SK-N-SH treated with all-trans-retinoic acid at 6 μM for 48 hours (cell line): ENCODE measurements around the gene ZCWPW2.

ENCODE experiments used
- ATAC-seq: fragments of 200-7000 bp; cut with Tn5 transposase; 3 replicates; pipeline ENCODE4 v1.9.1; 2020; ENCODE audit warnings: mild to moderate bottlenecking, moderate library complexity
- ARNTL ChIP-seq: fragments of 450-650 bp; formaldehyde crosslinking; IDR thresholded peaks from 2 replicates; pipeline ENCODE4 v1.5.0; 2020; ENCODE audit warnings: low read depth, mild to moderate bottlenecking, moderate library complexity, borderline replicate concordance
- BACH2 ChIP-seq: fragments of 250-450 bp; sonication (Bioruptor Pico); IDR thresholded peaks from 2 replicates; pipeline ENCODE4 v1.9.0; 2021; ENCODE audit warnings: mild to moderate bottlenecking, borderline replicate concordance
- CSDC2 ChIP-seq: fragments of 250-450 bp; sonication (Bioruptor Pico); IDR thresholded peaks from 2 replicates; pipeline ENCODE4 v1.5.0; 2020; ENCODE audit warnings: mild to moderate bottlenecking, moderate library complexity
- ESRRG ChIP-seq: fragments of 250-450 bp; sonication (Bioruptor Pico); IDR thresholded peaks from 2 replicates; pipeline ENCODE4 v1.6.1; 2021; ENCODE audit warnings: mild to moderate bottlenecking
- GLIS3 ChIP-seq: fragments of 250-450 bp; sonication (Bioruptor Pico); IDR thresholded peaks from 2 replicates; pipeline ENCODE4 v1.5.0; 2020; ENCODE audit warnings: mild to moderate bottlenecking, moderate library complexity
- ISL1 ChIP-seq: fragments of 250-450 bp; sonication (Bioruptor Pico); IDR thresholded peaks from 2 replicates; pipeline ENCODE4 v2.1.2; 2022; ENCODE audit warnings: mild to moderate bottlenecking, moderate library complexity
- PPARA ChIP-seq: fragments of 250-450 bp; sonication (Bioruptor Pico); IDR thresholded peaks from 2 replicates; pipeline ENCODE4 v1.5.0; 2020; ENCODE audit warnings: mild to moderate bottlenecking, borderline replicate concordance
- RARB ChIP-seq: fragments of 250-450 bp; sonication (Bioruptor Pico); IDR thresholded peaks from 2 replicates; pipeline ENCODE4 v1.8.0; 2021; ENCODE audit warnings: mild to moderate bottlenecking, moderate library complexity
- SNAI2 ChIP-seq: fragments of 250-450 bp; sonication (Bioruptor Pico); IDR thresholded peaks from 2 replicates; pipeline ENCODE4 v1.5.0; 2020; ENCODE audit warnings: mild to moderate bottlenecking, moderate library complexity
- TCF4 ChIP-seq: fragments of 250-450 bp; sonication (Bioruptor Pico); IDR thresholded peaks from 2 replicates; pipeline ENCODE4 v1.8.0; 2021; ENCODE audit warnings: mild to moderate bottlenecking, moderate library complexity, borderline replicate concordance
- TOX ChIP-seq: fragments of 250-450 bp; sonication (Bioruptor Pico); IDR thresholded peaks from 2 replicates; pipeline ENCODE4 v1.8.0; 2021; ENCODE audit warnings: mild to moderate bottlenecking, moderate library complexity, borderline replicate concordance
- ZC3H10 ChIP-seq: fragments of 250-450 bp; sonication (Bioruptor Pico); IDR thresholded peaks from 2 replicates; pipeline ENCODE4 v1.5.1; 2021; ENCODE audit warnings: mild to moderate bottlenecking, moderate library complexity
- ZFP3 ChIP-seq: fragments of 250-450 bp; sonication (Bioruptor Pico); IDR thresholded peaks from 2 replicates; pipeline ENCODE4 v1.5.0; 2020; ENCODE audit warnings: mild to moderate bottlenecking, moderate library complexity
- ZFP30 ChIP-seq: fragments of 450-650 bp; formaldehyde crosslinking; IDR thresholded peaks from 2 replicates; pipeline ENCODE4 v1.5.0; 2022; ENCODE audit warnings: mild to moderate bottlenecking, moderate library complexity
- ZNF565 ChIP-seq: fragments of 450-650 bp; formaldehyde crosslinking; conservative IDR thresholded peaks from 2 replicates; pipeline ENCODE4 v1.5.0; 2020; ENCODE audit warnings: low read depth, mild to moderate bottlenecking, moderate library complexity
- ZNF70 ChIP-seq: fragments of 450-650 bp; formaldehyde crosslinking; IDR thresholded peaks from 2 replicates; pipeline ENCODE4 v1.5.0; 2020; ENCODE audit warnings: mild to moderate bottlenecking, moderate library complexity
- TF ChIP-seq, protein P1 (sequence below): fragments of 250-450 bp; sonication (Bioruptor Pico); IDR thresholded peaks from 2 replicates; pipeline ENCODE4 v1.5.1; 2021; ENCODE audit warnings: mild to moderate bottlenecking, moderate library complexity
- TF ChIP-seq, protein P2 (sequence below): fragments of 250-450 bp; sonication (Bioruptor Pico); IDR thresholded peaks from 2 replicates; pipeline ENCODE4 v1.5.1; 2020; ENCODE audit warnings: low read depth, mild to moderate bottlenecking, moderate library complexity
- TF ChIP-seq, protein P3 (sequence below): fragments of 250-450 bp; sonication (Bioruptor Pico); IDR thresholded peaks from 2 replicates; pipeline ENCODE4 v1.8.0; 2020; ENCODE audit warnings: mild to moderate bottlenecking, moderate library complexity, borderline replicate concordance
- TF ChIP-seq, protein P4 (sequence below): fragments of 250-450 bp; sonication (Bioruptor Pico); IDR thresholded peaks from 2 replicates; pipeline ENCODE4 v1.5.0; 2020; ENCODE audit warnings: mild to moderate bottlenecking, moderate library complexity
- TF ChIP-seq, protein P5 (sequence below): fragments of 250-450 bp; sonication (Bioruptor Pico); IDR thresholded peaks from 2 replicates; pipeline ENCODE4 v1.8.0; 2021; ENCODE audit warnings: low read depth, mild to moderate bottlenecking, moderate library complexity, borderline replicate concordance

Gene ZCWPW2

DNA sequence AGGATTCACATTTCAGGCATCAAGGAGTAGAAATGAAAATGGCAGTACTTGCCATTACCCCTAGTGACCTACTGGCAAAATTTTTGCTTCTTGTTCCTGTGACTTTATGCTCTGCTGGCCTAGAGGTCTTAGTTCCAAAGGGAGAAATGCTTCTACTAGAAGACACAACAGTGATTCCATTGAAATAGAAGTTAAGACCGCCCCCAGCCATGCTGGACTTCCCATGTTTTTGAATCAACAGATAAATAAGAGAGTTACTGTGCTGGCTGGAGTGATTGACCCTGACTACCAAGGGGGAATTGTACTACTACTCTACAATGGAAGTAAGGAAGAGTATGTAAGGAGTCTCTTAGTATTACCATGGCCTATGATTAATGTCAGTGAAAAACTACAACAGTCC, 196.3 kb downstream of the ZCWPW2 start:
- TF ChIP-seq BACH2: no peak
- TF ChIP-seq, protein P1, sequence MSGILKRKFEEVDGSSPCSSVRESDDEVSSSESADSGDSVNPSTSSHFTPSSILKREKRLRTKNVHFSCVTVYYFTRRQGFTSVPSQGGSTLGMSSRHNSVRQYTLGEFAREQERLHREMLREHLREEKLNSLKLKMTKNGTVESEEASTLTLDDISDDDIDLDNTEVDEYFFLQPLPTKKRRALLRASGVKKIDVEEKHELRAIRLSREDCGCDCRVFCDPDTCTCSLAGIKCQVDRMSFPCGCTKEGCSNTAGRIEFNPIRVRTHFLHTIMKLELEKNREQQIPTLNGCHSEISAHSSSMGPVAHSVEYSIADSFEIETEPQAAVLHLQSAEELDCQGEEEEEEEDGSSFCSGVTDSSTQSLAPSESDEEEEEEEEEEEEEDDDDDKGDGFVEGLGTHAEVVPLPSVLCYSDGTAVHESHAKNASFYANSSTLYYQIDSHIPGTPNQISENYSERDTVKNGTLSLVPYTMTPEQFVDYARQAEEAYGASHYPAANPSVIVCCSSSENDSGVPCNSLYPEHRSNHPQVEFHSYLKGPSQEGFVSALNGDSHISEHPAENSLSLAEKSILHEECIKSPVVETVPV (CRISPR knock-in tag): no peak
- TF ChIP-seq ARNTL: no peak
- TF ChIP-seq CSDC2 (CRISPR knock-in tag): no peak
- no peak for TF ChIP-seq TOX (CRISPR knock-in tag)
- no peak for TF ChIP-seq ZNF70 (CRISPR knock-in tag)
- no peak for TF ChIP-seq PPARA (CRISPR knock-in tag)
- TF ChIP-seq GLIS3 (CRISPR knock-in tag): no peak
- TF ChIP-seq, protein P2, sequence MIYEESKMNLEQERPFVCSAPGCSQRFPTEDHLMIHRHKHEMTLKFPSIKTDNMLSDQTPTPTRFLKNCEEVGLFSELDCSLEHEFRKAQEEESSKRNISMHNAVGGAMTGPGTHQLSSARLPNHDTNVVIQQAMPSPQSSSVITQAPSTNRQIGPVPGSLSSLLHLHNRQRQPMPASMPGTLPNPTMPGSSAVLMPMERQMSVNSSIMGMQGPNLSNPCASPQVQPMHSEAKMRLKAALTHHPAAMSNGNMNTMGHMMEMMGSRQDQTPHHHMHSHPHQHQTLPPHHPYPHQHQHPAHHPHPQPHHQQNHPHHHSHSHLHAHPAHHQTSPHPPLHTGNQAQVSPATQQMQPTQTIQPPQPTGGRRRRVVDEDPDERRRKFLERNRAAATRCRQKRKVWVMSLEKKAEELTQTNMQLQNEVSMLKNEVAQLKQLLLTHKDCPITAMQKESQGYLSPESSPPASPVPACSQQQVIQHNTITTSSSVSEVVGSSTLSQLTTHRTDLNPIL: no peak
- TF ChIP-seq ESRRG (CRISPR knock-in tag): no peak
- TF ChIP-seq, protein P3, sequence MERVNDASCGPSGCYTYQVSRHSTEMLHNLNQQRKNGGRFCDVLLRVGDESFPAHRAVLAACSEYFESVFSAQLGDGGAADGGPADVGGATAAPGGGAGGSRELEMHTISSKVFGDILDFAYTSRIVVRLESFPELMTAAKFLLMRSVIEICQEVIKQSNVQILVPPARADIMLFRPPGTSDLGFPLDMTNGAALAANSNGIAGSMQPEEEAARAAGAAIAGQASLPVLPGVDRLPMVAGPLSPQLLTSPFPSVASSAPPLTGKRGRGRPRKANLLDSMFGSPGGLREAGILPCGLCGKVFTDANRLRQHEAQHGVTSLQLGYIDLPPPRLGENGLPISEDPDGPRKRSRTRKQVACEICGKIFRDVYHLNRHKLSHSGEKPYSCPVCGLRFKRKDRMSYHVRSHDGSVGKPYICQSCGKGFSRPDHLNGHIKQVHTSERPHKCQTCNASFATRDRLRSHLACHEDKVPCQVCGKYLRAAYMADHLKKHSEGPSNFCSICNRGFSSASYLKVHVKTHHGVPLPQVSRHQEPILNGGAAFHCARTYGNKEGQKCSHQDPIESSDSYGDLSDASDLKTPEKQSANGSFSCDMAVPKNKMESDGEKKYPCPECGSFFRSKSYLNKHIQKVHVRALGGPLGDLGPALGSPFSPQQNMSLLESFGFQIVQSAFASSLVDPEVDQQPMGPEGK (CRISPR knock-in tag): no peak
- no peak for TF ChIP-seq SNAI2 (CRISPR knock-in tag)
- TF ChIP-seq, protein P4, sequence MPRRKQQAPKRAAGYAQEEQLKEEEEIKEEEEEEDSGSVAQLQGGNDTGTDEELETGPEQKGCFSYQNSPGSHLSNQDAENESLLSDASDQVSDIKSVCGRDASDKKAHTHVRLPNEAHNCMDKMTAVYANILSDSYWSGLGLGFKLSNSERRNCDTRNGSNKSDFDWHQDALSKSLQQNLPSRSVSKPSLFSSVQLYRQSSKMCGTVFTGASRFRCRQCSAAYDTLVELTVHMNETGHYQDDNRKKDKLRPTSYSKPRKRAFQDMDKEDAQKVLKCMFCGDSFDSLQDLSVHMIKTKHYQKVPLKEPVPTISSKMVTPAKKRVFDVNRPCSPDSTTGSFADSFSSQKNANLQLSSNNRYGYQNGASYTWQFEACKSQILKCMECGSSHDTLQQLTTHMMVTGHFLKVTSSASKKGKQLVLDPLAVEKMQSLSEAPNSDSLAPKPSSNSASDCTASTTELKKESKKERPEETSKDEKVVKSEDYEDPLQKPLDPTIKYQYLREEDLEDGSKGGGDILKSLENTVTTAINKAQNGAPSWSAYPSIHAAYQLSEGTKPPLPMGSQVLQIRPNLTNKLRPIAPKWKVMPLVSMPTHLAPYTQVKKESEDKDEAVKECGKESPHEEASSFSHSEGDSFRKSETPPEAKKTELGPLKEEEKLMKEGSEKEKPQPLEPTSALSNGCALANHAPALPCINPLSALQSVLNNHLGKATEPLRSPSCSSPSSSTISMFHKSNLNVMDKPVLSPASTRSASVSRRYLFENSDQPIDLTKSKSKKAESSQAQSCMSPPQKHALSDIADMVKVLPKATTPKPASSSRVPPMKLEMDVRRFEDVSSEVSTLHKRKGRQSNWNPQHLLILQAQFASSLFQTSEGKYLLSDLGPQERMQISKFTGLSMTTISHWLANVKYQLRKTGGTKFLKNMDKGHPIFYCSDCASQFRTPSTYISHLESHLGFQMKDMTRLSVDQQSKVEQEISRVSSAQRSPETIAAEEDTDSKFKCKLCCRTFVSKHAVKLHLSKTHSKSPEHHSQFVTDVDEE (CRISPR knock-in tag): no peak
- TF ChIP-seq TCF4: no peak
- no peak for TF ChIP-seq ZFP3 (CRISPR knock-in tag)
- no peak for TF ChIP-seq ISL1 (CRISPR knock-in tag)
- TF ChIP-seq, protein P5, sequence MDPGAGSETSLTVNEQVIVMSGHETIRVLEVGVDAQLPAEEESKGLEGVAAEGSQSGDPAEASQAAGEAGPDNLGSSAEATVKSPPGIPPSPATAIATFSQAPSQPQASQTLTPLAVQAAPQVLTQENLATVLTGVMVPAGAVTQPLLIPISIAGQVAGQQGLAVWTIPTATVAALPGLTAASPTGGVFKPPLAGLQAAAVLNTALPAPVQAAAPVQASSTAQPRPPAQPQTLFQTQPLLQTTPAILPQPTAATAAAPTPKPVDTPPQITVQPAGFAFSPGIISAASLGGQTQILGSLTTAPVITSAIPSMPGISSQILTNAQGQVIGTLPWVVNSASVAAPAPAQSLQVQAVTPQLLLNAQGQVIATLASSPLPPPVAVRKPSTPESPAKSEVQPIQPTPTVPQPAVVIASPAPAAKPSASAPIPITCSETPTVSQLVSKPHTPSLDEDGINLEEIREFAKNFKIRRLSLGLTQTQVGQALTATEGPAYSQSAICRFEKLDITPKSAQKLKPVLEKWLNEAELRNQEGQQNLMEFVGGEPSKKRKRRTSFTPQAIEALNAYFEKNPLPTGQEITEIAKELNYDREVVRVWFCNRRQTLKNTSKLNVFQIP (CRISPR knock-in tag): no peak
- TF ChIP-seq ZFP30 (CRISPR knock-in tag): no peak
- TF ChIP-seq ZNF565 (CRISPR knock-in tag): no peak
- TF ChIP-seq ZC3H10: no peak
- ATAC-seq: no peak

DNA sequence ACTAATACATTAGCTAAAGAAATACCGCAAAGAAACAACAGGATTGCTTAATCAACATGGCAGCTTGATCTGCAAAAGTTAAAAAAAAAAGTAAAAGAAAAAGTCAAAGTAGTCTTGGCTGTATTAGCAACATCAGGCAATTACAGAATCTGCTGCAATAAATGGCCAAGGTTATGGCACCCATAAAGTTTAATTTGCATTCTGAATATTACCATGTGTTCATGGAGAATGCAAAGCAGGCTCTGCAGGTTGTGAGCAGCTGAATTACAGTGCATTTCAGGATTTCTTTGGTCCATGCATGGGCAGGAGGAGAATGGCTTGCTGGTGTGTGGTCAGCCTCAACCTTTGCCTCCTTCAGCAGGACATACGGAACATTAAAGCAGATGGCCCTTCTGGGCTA, 199.2 kb downstream of the ZCWPW2 start:
- TF ChIP-seq, protein P2: no peak
- TF ChIP-seq GLIS3 (CRISPR knock-in tag): no peak
- TF ChIP-seq PPARA (CRISPR knock-in tag): no peak
- no peak for TF ChIP-seq RARB (CRISPR knock-in tag)
- TF ChIP-seq ZFP30 (CRISPR knock-in tag): no peak
- TF ChIP-seq CSDC2 (CRISPR knock-in tag): no peak
- no peak for ATAC-seq

DNA sequence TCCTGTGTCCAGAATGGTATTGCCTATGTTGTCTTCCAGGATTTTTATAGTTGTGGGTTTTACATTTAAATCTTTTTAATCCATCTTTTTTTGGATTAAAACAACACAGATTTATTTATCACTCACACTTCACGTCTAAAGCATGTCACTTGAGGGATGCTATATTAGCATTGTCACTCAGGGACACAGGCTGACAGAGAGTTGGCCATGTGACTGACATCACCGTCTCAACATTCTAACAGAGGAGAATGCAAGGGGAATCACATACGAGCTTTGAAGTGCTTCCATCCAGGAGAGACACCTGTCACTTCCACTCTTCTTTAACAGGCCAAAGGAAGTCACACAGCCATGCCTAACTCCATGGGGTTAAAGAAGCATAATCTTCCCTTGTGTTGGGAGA, 204.7 kb downstream of the ZCWPW2 start:
- ATAC-seq: no peak
- TF ChIP-seq, protein P5 (CRISPR knock-in tag): no peak
- TF ChIP-seq, protein P2: no peak
- no peak for TF ChIP-seq ZNF70 (CRISPR knock-in tag)
- no peak for TF ChIP-seq CSDC2 (CRISPR knock-in tag)
- TF ChIP-seq GLIS3 (CRISPR knock-in tag): no peak
- no peak for TF ChIP-seq BACH2
- no peak for TF ChIP-seq ESRRG (CRISPR knock-in tag)
- TF ChIP-seq SNAI2 (CRISPR knock-in tag): no peak
- TF ChIP-seq, protein P4 (CRISPR knock-in tag): no peak
